Measurements from ENCODE around the gene HEMK1.

DNA sequence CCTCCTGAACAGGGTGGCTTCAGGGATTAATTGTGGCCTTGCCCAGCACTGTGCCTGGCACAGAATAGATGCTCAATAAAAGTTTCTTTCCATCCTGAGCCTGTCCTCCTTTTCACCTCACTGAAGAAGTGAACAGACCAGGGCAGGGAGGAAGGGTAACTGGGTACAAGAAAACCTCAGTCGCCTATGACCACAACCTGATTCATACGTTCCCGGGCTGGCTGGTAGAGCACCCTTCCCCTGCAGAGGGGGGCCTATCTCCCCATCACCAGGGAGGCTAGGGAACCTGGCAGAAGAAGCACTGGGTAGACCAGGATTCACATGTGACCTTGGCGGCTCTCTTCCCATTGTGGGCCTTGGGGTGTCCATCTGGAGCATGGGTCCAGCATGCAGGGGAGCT is 38.1 kb upstream of the HEMK1 start:
- no peak for TF ChIP-seq CTCF (IDR thresholded peaks at IDR 0.05)
- TF ChIP-seq POLR2A (IDR thresholded peaks at IDR 0.05): no peak

All from body of pancreas (tissue), 4 donors.